Activated T-cell treated with anti-CD3 and anti-CD28 coated beads for 4 hours (primary cell): ENCODE data around the gene SMG6.

ENCODE experiments used
- DNase-seq: peaks from one replicate; pipeline ENCODE4 v3.0.0-alpha.2; 2020

Gene SMG6

DNA sequence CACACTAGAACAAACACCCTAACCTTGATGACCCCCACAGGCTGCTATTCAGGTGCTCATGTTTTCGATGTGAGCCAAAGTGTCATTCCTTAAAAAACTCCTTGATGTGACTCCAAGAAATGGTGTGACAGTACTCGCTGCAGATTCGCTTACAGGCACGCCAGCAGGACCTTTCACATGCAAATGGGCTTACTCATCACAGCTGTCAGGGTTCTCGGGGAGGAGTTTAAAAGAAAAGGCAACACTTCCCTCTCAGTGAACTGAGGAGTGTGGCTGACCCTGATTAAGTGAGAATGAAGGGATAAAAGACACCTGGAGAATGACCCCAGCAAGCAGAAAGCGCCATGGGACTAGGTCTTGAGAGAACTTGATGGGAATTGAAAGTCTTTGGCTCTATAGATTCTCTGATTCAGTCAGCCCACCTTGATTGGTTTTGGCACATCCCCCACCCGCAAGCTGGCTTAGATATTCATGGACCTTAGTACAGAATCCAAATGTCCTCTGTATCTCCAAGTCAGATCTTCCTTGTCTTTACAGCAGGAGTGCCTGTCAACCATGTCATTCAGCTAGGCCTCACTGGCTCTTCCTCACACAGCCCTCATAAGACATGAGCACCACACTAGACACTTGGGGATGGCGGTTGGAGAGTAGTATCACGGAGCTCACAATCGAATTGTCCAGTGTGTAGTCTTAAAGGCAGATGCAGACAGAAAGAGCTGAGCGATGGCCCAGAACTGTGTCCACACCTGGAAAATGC, 166.1 kb downstream of the SMG6 start:
- no peak for DNase-seq

GRCh38 chr17:2136241-2136640, 167.3 kb downstream of the SMG6 start:
- DNase-seq: no peak

GRCh38 chr17:2128011-2128410, 175.6 kb downstream of the SMG6 start:
- no peak for DNase-seq

DNA sequence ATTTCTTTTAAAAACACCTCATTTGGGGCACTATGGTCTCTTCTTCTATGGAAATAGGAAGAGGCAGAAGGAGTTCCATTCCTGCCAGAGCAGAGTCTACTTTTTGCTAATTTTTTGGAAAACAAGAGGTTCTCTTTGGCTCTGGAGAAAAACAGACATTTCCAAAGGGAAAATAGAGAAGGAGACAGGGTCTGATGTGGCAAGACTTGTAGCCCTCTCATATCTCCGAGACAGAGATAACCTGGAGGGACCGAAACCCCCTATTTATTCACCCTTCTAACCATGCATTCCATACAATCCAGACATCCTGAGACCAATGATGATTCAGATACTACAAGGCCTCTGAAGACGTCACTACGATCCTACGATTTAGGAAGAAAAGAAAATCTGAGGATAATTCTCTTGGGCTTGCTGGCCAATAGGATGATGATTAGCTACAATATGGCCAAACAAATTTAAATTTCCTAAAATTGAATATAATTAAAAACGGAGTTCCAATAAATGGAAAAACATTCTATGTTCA, 178.5 kb downstream of the SMG6 start:
- no peak for DNase-seq

DNA sequence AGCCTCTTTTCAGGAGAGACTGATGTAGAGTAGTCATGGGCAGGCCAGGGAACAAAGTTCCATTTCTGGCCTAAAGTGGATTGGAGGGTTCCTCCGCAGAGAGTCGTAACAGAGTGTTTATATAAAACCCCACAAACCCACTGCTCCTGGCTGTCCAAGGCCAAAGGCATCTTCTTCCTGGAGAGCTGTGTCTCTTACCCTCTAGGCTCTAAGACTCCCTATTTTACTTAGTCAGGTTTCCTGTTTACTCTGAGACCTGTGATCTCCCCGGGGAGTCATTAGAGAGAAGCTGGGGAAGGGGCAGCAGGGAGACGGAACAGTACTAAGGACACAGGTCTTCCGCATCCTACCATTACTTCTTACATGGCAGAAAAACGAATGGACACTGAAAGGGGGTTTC, 179.2 kb downstream of the SMG6 start:
- no peak for DNase-seq

DNA sequence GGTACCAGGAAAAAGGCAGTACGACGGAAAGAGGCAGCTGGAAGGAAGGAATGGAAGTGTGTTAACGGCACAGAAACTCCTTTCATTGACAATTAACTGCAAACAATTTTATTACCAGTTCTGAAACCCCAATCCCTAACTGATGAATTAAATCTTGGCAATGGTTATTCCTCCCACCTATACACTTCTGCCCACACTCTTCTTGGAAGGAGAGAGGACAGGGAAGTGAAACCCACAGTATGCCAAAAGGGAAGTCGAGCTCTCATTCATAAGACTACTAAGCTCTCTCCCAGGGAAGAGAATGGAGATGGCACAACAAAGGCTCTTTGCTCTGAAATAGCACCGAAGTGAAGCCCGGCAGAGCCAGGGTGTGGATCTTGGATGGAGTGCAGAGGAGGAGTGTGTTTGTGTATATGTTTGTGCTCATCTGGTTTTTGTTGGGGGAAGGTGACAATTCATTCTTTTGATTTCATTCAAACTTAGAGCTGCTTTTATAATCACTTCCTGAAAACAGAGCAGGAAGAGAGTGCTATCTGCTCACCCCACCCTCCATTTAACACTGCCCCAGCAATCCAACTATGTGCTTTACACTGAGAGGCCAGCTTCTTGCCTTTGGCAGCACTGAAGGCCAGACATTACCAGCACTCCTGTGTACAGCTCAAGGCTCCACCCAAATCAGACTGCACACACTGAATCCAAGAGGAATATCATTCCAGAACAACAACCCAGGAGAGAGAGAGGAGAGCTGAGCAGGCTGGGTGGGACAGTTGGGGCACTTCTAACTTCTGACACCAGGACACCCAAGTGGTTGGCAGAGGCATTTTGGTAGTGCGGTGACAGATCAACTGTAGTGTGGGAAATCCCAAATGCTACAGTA, 180.0 kb downstream of the SMG6 start:
- no peak for DNase-seq

GRCh38 chr17:2122641-2123302, 180.8 kb downstream of the SMG6 start:
- DNase-seq: no peak

DNA sequence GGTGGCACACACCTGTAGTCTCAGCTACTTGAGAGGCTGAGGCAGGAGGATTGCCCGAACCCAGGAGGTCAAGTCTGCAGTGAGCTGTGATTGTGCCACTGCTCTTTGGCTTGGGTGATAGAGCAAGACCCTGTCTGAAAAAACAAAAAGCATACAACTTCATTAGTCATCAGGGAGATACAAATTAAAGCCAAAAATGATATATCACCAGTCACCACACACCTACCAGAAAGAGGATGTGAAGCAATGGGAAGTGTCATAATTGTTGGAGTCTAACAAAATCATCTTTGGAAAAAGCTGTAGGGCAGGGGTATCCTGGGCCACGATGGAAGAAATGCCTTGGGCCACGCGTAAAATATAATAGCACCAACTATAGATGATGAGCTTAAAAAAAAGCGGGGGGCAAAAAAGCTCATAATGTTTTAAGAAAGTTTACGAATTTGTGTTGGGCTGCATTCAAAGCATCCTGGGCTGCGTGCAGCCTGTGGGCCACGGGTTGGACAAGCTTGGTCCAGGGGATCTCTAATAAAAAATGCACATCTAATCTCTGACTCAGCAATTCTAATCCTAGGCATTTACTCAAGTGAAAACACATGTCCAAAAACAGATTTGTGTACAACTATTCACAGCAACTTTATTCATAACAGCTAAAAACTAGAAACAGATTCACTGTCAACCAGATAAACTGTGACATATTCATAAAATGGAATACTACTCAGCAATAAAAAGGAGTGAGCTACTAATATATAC, 182.8 kb downstream of the SMG6 start:
- DNase-seq: no peak

DNA sequence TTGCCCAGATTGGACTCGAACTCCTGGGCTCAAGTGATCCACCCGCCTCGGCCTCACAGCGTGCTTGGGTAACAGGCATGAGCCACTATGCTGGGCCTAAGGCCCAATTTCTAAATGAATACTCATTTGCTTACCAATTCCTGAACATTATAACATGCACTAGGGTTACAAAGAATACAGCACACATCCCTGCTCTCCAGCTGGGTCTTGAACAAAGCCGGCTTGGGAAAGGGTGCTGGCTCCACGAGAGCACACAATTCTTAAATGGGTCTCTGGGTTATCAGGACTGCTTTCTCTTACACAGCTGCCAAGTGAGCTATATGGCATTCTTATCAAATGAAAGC, 190.3 kb downstream of the SMG6 start:
- no peak for DNase-seq

DNA sequence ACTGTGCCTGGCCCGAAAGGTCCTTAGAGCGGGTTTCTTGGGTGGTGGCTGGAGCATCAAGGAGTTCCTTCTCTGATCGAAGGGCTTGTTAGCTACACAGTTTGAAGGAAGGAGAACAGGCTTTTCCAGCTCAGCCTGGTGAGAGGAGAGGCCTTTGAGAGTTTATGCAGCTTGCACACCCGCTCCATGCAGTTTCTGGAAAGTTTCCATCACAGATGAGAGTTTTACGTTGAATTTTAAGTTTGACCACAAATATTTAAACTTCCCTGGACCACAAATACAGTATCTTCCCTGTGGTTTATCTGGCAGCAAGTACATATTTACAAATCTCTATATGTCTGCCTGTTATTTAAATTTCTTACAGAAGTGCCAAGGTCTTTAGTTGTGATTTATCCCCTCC, 191.9 kb downstream of the SMG6 start:
- DNase-seq: no peak

- DNase-seq: no peak
These were observed 193.1 kb downstream of the SMG6 start for GRCh38 chr17:2110436-2110835.

- DNase-seq: no peak
These were observed 195.4 kb downstream of the SMG6 start for GRCh38 chr17:2108170-2108569.

GRCh38 chr17:2107506-2107905, 196.1 kb downstream of the SMG6 start:
- DNase-seq: no peak

DNA sequence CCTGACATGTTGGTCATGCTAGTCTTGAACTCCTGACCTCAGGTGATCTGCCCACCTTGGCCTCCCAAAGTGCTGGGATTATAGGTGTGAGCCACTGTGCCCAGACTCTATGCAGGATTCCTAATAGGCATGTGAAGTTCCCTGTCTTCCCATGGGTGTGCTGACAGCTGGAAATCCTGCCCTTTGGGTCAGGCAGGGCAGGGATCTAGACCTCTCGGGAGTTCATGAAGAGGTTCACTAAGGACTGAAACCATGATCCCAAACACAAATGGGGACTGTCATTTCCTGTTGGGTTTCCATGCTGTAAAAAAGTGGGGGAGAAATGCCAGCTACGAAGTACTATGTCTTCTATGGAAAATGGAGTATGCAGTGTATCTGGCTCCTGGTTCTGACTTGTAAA, 196.5 kb downstream of the SMG6 start:
- DNase-seq: no peak

- no peak for DNase-seq
These were observed 197.2 kb downstream of the SMG6 start for GRCh38 chr17:2106308-2106955.

DNA sequence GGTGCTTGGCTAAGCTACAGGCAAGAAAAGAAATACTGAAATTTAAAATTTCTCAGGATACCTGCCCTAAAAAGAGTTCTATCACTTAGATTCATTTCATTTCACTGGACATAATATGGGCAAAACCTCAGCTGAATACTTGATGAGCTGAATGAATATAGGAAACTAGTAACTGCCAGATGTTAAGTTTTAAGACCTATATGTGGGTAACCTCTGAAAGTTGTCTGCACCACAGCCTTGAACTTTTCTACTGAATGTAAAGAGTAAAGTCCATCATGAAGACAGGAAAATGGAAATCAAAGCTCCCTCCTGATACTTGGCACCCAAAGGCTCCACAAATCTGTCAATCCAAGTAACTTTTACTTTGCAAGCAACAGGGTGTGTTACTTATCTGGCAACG, 197.9 kb downstream of the SMG6 start:
- DNase-seq: no peak

GRCh38 chr17:2102931-2103809, 200.4 kb downstream of the SMG6 start:
- DNase-seq: no peak

DNA sequence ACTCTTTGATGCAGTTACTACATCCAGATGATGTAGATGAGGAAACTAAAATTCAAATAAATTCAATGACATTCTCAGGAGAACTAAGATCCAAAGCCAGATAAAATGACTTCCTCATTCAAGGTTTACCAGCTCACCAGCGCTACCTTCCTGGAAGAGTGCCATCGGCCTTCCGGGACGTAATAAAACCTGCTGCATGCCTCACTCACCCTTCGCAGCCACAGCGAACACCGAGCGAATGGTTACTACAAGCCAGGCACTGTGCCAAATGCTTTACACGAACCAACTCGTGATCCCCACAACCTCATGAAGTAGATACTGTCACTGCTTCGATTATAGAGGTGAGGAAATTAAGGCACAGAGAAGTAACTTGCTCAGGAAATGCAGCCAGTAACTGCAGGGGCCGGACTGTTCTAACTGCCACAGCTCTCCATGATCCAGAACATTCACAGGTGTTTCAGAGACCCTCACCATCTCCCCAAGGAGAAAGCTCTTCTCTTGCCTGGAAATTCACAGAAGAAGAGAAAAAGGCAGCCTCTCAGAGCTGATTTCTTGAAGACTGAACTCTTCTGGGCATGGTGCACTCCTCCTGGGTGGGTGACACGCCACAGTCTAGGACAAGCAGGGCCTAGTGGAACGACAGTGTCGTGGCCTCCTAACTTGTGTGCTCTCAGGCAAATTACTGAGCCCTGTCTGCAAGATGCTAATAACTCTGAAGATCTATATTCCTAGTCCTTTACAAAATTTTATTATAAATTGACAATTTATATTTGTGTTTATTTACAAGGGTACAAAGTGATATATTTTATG, 201.9 kb downstream of the SMG6 start:
- DNase-seq: no peak

- DNase-seq: no peak
These were observed 208.1 kb downstream of the SMG6 start for GRCh38 chr17:2095536-2095910.

- no peak for DNase-seq
These were observed 208.6 kb downstream of the SMG6 start for GRCh38 chr17:2094891-2095535.
